Type B pancreatic cell (in vitro differentiated cells): ENCODE results near the gene TMEM176A. TPM values are rescaled to one million over a fixed set of nuclear protein-coding genes. Genes with fewer than 3 reads are reported as not detected.

Experiments
- DNase-seq: peaks from one replicate; pipeline ENCODE4 v3.0.0; 2021; ENCODE audit warnings: mixed read lengths; ENCODE audit not compliant: unreplicated experiment; ENCODE audit errors: extremely low spot score
- H3K27ac Mint-ChIP-seq: 2 replicates; pipeline ENCODE4 v1.8.0; 2021; ENCODE audit warnings: mild to moderate bottlenecking, mixed read lengths
- H3K27me3 Mint-ChIP-seq: 2 replicates; pipeline ENCODE4 v1.8.0; 2021; ENCODE audit warnings: mixed read lengths
- H3K36me3 Mint-ChIP-seq: 2 replicates; pipeline ENCODE4 v1.8.0; 2021; ENCODE audit warnings: mixed read lengths
- H3K4me1 Mint-ChIP-seq: one replicate; pipeline ENCODE4 v1.8.0; 2021; ENCODE audit warnings: mixed read lengths; ENCODE audit not compliant: unreplicated experiment
- H3K4me3 Mint-ChIP-seq: 2 replicates; pipeline ENCODE4 v1.8.0; 2021; ENCODE audit warnings: mild to moderate bottlenecking, mixed read lengths
- H3K9me3 Mint-ChIP-seq: 2 replicates; pipeline ENCODE4 v1.8.0; 2021; ENCODE audit warnings: mixed read lengths
- total RNA-seq: library from RNA; stranded (reverse); gene quantifications from 2 replicates; pipeline ENCODE4 v1.2.1, GENCODE V29; 2021; ENCODE audit warnings: low replicate concordance
- TF ChIP-seq, protein P1 (sequence below): fragments of 200-600 bp; sonication (generic); conservative IDR thresholded peaks from 2 replicates; pipeline ENCODE4 v1.5.0; 2021; ENCODE audit warnings: antibody characterized with exemption, mild to moderate bottlenecking

The TMEM176A gene
- total RNA-seq, 1 donor from 2014 or later: 90.1 TPM

DNA sequence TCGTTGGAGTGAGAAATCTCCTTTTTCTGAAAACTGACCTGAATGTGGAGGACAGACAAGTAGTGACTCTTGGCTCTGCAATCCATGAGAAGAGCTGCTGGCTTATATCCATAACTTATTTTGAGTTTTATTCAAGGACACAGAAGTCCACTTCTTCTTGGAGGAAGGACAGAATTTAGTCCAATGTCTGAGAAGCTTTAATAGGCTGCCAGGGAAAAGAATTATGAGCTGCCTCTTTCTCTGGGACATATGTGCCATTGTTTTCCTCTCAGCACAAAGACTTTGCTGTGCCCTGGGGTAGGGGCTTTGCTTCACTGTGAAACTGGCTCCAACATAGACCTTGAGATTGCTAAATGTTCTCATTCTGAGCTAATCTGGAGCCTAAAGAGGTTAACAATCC is 31.3 kb downstream of the TMEM176A start:
- Mint-ChIP-seq H3K27ac (no peak overlapping the region), H3K4me3 (no peak overlapping the region), H3K27me3 (peaks cover 9% of the 10 kb centered on the region), H3K9me3 (no peaks in the 10 kb centered on the region), H3K36me3 (no peaks in the 10 kb centered on the region), H3K4me1 (peaks cover 8% of the 10 kb centered on the region)
- DNase-seq: no peak
- TF ChIP-seq, protein P1, sequence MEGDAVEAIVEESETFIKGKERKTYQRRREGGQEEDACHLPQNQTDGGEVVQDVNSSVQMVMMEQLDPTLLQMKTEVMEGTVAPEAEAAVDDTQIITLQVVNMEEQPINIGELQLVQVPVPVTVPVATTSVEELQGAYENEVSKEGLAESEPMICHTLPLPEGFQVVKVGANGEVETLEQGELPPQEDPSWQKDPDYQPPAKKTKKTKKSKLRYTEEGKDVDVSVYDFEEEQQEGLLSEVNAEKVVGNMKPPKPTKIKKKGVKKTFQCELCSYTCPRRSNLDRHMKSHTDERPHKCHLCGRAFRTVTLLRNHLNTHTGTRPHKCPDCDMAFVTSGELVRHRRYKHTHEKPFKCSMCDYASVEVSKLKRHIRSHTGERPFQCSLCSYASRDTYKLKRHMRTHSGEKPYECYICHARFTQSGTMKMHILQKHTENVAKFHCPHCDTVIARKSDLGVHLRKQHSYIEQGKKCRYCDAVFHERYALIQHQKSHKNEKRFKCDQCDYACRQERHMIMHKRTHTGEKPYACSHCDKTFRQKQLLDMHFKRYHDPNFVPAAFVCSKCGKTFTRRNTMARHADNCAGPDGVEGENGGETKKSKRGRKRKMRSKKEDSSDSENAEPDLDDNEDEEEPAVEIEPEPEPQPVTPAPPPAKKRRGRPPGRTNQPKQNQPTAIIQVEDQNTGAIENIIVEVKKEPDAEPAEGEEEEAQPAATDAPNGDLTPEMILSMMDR: no peak

DNA sequence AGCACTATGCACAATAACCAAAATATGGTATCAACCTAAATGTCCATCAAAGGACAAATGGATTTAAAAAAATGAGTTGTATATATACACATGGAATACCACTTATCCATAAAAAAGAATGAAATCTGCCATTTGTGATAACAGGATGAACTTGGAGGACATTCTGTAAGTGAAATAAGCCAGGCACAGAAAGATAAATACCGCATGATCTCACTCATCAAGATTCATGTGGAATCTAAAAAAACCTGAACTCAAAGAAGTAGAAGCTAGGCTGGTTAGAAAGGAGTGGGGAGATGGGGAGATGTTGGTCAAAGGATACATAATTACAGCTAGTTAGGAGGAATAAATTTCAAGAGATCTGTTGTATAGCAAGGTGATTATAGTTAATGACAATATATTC is 34.5 kb downstream of the TMEM176A start:
- Mint-ChIP-seq H3K27me3 (peaks cover 3% of the 10 kb centered on the region), H3K27ac (no peak overlapping the region)

DNA sequence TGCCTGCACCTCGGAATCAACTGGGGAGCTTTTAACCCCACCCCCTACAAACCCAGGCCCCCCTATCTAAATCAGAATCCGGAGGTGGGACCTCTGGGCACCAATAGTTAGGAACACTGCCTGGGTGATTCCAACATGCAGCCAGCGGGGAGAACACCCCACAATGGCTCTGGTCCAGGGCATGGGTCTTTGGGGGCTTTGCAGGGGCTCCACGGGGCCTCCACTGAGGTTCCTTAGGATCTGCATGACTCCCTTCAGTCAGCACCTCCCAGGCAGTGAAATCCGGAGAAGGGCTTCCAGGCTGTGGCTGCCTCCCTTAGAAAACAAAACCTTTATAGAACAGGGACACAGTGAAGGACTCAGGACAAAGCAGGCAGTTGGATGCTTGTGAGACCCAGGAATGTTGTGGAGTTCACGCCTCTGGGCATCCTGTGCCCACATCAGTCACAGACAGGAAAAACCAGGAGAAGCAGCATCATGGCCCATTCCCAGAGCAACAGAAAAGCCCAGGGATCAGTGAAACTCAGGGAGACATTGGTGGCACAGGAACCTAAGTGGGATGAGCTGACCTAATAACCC is 35.2 kb downstream of the TMEM176A start:
- DNase-seq: no peak
- Mint-ChIP-seq H3K9me3 (no peaks in the 10 kb centered on the region), H3K4me3 (no peak overlapping the region), H3K27me3 (peaks cover 3% of the 10 kb centered on the region), H3K27ac (no peak overlapping the region), H3K4me1 (peaks cover 3% of the 10 kb centered on the region), H3K36me3 (no peaks in the 10 kb centered on the region)
- TF ChIP-seq, protein P1: no peak

More for the DNA sequence above, 34.5 kb downstream of the TMEM176A start:
- no peaks in the 10 kb centered on the region for H3K9me3 Mint-ChIP-seq
- H3K36me3 Mint-ChIP-seq: no peaks in the 10 kb centered on the region
- no peak overlapping the region for H3K4me3 Mint-ChIP-seq
- peaks cover 8% of the 10 kb centered on the region for H3K4me1 Mint-ChIP-seq
- TF ChIP-seq, protein P1: no peak
- DNase-seq: no peak

DNA sequence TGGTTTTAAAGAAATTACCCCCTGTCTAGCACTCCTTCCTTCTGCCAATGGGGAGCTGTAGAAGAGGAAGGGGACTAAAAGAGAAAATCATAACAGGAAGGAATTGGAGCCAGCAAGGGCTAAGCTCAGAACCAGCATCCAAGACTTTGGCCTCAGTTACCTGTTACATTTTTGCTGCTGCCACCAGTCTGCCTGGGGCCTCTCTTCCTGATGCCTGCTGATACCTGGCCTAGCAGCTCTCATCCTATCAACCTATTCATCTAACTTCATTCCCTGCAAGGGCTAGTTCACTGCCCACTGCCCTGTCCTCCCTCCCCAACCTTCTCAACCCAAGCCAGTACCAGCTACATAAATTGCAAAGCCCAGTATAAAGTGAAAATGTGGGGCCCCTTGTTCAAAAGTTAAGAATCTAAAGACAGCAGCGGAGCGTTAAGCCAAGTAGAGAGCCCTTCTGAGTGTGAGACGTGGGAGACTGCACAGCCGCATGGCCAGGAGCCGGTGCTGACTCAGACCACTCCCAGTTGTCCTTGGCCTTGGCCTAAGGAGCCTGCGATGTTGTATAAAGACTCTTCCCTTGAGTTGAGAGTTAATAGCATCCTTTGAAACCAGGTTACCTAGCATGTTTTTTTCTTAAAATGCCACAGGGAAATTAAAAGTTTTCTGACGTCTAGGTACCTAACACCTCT is 38.5 kb downstream of the TMEM176A start:
- peaks cover 3% of the 10 kb centered on the region for H3K27me3 Mint-ChIP-seq
- H3K4me1 Mint-ChIP-seq: no peaks in the 10 kb centered on the region
- no peak overlapping the region for H3K27ac Mint-ChIP-seq
- peak; percentile 22 for DNase-seq
- no peak overlapping the region for H3K4me3 Mint-ChIP-seq
- H3K36me3 Mint-ChIP-seq: no peaks in the 10 kb centered on the region
- H3K9me3 Mint-ChIP-seq: no peaks in the 10 kb centered on the region
- TF ChIP-seq, protein P1: no peak

DNA sequence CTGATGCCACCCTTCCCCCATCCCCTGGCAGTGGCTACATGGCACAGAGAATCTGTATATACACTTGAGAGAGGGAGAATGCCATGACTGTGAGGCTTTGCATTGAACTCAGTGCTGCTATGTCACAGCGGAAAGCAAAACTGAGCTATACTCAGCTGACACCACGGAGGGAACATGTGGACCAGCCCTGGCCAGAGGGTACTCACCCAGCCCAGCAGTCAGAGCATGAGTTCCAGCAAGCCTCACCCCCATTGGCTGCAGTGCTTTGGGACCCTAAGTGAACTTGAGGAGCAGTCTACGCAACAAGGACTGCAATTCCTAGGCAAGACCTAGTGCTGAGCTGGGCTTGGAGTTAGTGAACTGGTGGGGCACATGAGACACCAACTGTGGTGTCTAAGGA is 41.4 kb downstream of the TMEM176A start:
- TF ChIP-seq, protein P1: no peak
- no peaks in the 10 kb centered on the region for H3K36me3 Mint-ChIP-seq
- DNase-seq: peak; percentile 48
- H3K27me3 Mint-ChIP-seq: peaks cover 3% of the 10 kb centered on the region
- no peaks in the 10 kb centered on the region for H3K9me3 Mint-ChIP-seq
- no peak overlapping the region for H3K27ac Mint-ChIP-seq
- H3K4me3 Mint-ChIP-seq: no peak overlapping the region
- H3K4me1 Mint-ChIP-seq: no peaks in the 10 kb centered on the region
